ENCODE results near the gene TANC2.

The TANC2 gene

GRCh38 chr17:62965686-62966425, at the start of gene TANC2 (continued):
- TF ChIP-seq ZNF341 (tag by site-specific recombination; IDR thresholded peaks at IDR 0.05; ENCODE audit: low read depth): peak; percentile 80
- TF ChIP-seq ZNF544 (tag by site-specific recombination; IDR thresholded peaks at IDR 0.05): no peak
- no peak for TF ChIP-seq ZNF707 (tag by site-specific recombination; IDR thresholded peaks at IDR 0.05)
- no peak for TF ChIP-seq SCRT1 (tag by site-specific recombination; IDR thresholded peaks at IDR 0.05; ENCODE audit: borderline replicate concordance)
- TF ChIP-seq ELK4 (IDR thresholded peaks at IDR 0.05; ENCODE audit: borderline replicate concordance, low read depth, low read length): no peak
- TF ChIP-seq, protein P1, sequence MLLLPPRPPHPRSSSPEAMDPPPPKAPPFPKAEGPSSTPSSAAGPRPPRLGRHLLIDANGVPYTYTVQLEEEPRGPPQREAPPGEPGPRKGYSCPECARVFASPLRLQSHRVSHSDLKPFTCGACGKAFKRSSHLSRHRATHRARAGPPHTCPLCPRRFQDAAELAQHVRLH (tag by site-specific recombination; IDR thresholded peaks at IDR 0.05): peak; percentile 66; the same call in 1 of the 2 replicates
- no peak for TF ChIP-seq ZNF530 (tag by site-specific recombination; IDR thresholded peaks at IDR 0.05; ENCODE audit: low read depth)
- peak; percentile 64; the same call in 1 of the 2 replicates for TF ChIP-seq ZNF501 (tag by site-specific recombination; IDR thresholded peaks at IDR 0.05)
- peak; percentile 66 for TF ChIP-seq ZNF394 (tag by site-specific recombination; IDR thresholded peaks at IDR 0.05; ENCODE audit: borderline replicate concordance)
- TF ChIP-seq SP7 (tag by site-specific recombination; IDR thresholded peaks at IDR 0.05): peak; percentile 81
- peak; percentile 64 for TF ChIP-seq ZNF660 (tag by site-specific recombination; IDR thresholded peaks at IDR 0.05)
- peak; percentile 36; the same call in 1 of the 2 replicates for TF ChIP-seq ZNF24 (tag by site-specific recombination; IDR thresholded peaks at IDR 0.05)
- peak; percentile 59 for TF ChIP-seq ZNF366 (tag by site-specific recombination; conservative IDR thresholded peaks at IDR 0.05)
- peak; percentile 66 for TF ChIP-seq ZNF449 (tag by site-specific recombination; IDR thresholded peaks at IDR 0.05)
- peak; percentile 54 for TF ChIP-seq ZNF398 (tag by site-specific recombination; IDR thresholded peaks at IDR 0.05)
- TF ChIP-seq ATF2 (tag by site-specific recombination; IDR thresholded peaks at IDR 0.05; ENCODE audit: low read depth): peak; percentile 89
- TF ChIP-seq ZNF776 (tag by site-specific recombination; IDR thresholded peaks at IDR 0.05; ENCODE audit: borderline replicate concordance): no peak
- TF ChIP-seq ZFP69B (tag by site-specific recombination; IDR thresholded peaks at IDR 0.05): peak; percentile 67
- peak; percentile 59 for TF ChIP-seq ZBTB20 (tag by site-specific recombination; IDR thresholded peaks at IDR 0.05)
- TF ChIP-seq ZNF768 (tag by site-specific recombination; IDR thresholded peaks at IDR 0.05): no peak
- no peak for TF ChIP-seq GFI1B (tag by site-specific recombination; IDR thresholded peaks at IDR 0.05)
- TF ChIP-seq PATZ1 (tag by site-specific recombination; IDR thresholded peaks at IDR 0.05): peak; percentile 97
